Endothelial cell of umbilical vein (primary cell): Measurements from ENCODE around the gene JADE1. TPM values are rescaled to one million over a fixed set of nuclear protein-coding genes. Genes with fewer than 3 reads are reported as not detected.

Experiments used
- BruUV-seq: library from RNA; stranded (reverse); fragments of 400-500 nt; replicated peaks from 2 replicates; lab custom pipeline; 2021; lab: Mats Ljungman, UMichigan
- CTCF ChIA-PET: fragments of 300-600, 350-600 bp; sonication (Branson Sonifier 250); formaldehyde crosslinking; loops from one replicate; lab custom pipeline; 2021; ENCODE audit warnings: antibody characterized with exemption, inconsistent platforms; lab: Charles Lee
- POLR2A ChIA-PET: fragments of 300-600, 350-600 bp; sonication (Branson Sonifier 250); formaldehyde crosslinking; loops from one replicate; lab custom pipeline; 2021; ENCODE audit warnings: antibody characterized with exemption, inconsistent platforms; lab: Charles Lee
- DNase-seq: peaks from one replicate; pipeline ENCODE4 v3.0.0-alpha.2; 2011; ENCODE audit warnings: low read depth, low spot score
- FAIRE-seq: peaks from 2 replicates; lab custom pipeline; 2011; peaks lifted over from hg19 to GRCh38; lab: Jason Lieb, UNC
- H2AFZ ChIP-seq: 2 replicates; pipeline ENCODE4 v1.6.0; 2012; ENCODE audit warnings: low read depth, low read length, control low read depth, inconsistent platforms
- H3K27ac ChIP-seq: 2 replicates; pipeline ENCODE4 v1.5.1; 2011; ENCODE audit warnings: low read depth, mild to moderate bottlenecking, control low read depth, low read length, moderate library complexity; ENCODE audit not compliant: insufficient read depth
- H3K27me3 ChIP-seq, 2 experiments: 2 replicates each; pipeline versions ENCODE4 v1.6.0 to v1.6.1; 2011; ENCODE audit warnings: low read length in 2 of 2, mixed read lengths in 1 of 2; ENCODE audit not compliant: control insufficient read depth in 2 of 2, insufficient read depth in 2 of 2
- H3K36me3 ChIP-seq, 2 experiments: 2 replicates in 1 of 2; 3 replicates in 1 of 2; pipeline ENCODE4 v1.5.1; 2011; ENCODE audit warnings: low read length in 2 of 2, mild to moderate bottlenecking in 1 of 2, moderate library complexity in 1 of 2; ENCODE audit not compliant: control insufficient read depth in 2 of 2, insufficient read depth in 2 of 2; ENCODE audit errors: extremely low read depth in 1 of 2
- H3K4me1 ChIP-seq: 3 replicates; pipeline ENCODE4 v1.5.1; 2011; ENCODE audit warnings: mild to moderate bottlenecking, low read length; ENCODE audit not compliant: control insufficient read depth, insufficient read depth; ENCODE audit errors: extremely low read depth
- H3K4me2 ChIP-seq: 2 replicates; pipeline ENCODE4 v1.6.1; 2011; ENCODE audit warnings: low read length, control low read depth, mixed read lengths; ENCODE audit not compliant: insufficient read depth
- H3K4me3 ChIP-seq, 3 experiments: fragments of 200-600 bp in 1 of 3; sonication (generic), shearing (Covaris generic) in 1 of 3; replicated peaks in 1 of 3; 2 replicates each; pipeline ENCODE4 v1.5.1; 2011 to 2016; ENCODE audit warnings: control low read depth in 3 of 3, low read length in 3 of 3, mild to moderate bottlenecking in 2 of 3, inconsistent platforms in 1 of 3, low read depth in 1 of 3, moderate library complexity in 1 of 3; ENCODE audit not compliant: insufficient read depth in 1 of 3
- H3K79me2 ChIP-seq: 2 replicates; pipeline ENCODE4 v1.6.0; 2012; ENCODE audit warnings: low read length, inconsistent platforms; ENCODE audit not compliant: control insufficient read depth, insufficient read depth
- H3K9ac ChIP-seq: replicated peaks from 2 replicates; pipeline ENCODE3; 2011; ENCODE audit warnings: low read length, control low read depth; ENCODE audit not compliant: insufficient read depth; ENCODE audit errors: extremely low read depth
- H3K9me1 ChIP-seq: replicated peaks from 3 replicates; pipeline ENCODE4 v1.6.0; 2011; ENCODE audit warnings: mild to moderate bottlenecking, low read length; ENCODE audit not compliant: control insufficient read depth, insufficient read depth; ENCODE audit errors: extremely low read depth
- H3K9me3 ChIP-seq: replicated peaks from 2 replicates; pipeline ENCODE4 v1.5.1; 2012; ENCODE audit warnings: low read length, inconsistent platforms; ENCODE audit not compliant: control insufficient read depth, insufficient read depth
- H4K20me1 ChIP-seq: replicated peaks from 2 replicates; pipeline ENCODE3; 2011; ENCODE audit warnings: mild to moderate bottlenecking, low read length; ENCODE audit not compliant: control insufficient read depth, insufficient read depth; ENCODE audit errors: extremely low read depth
- CTCF ChIP-seq, 2 donors: IDR thresholded peaks; 1 replicate in 1 of 2; 2 replicates in 1 of 2; pipeline ENCODE4 v1.5.1; 2011; ENCODE audit warnings: low read length in 2 of 2, mild to moderate bottlenecking in 2 of 2, moderate library complexity in 2 of 2, control low read depth in 1 of 2, inconsistent platforms in 1 of 2, low read depth in 1 of 2; ENCODE audit not compliant: insufficient read depth in 1 of 2; ENCODE audit errors: extremely low read depth in 1 of 2
- EZH2 ChIP-seq: IDR thresholded peaks from 2 replicates; pipeline ENCODE4 v1.6.1; 2012; ENCODE audit warnings: borderline replicate concordance, low read depth, mild to moderate bottlenecking, moderate library complexity, low read length, inconsistent platforms; ENCODE audit not compliant: severe bottlenecking
- GATA2 ChIP-seq: IDR thresholded peaks from 2 replicates; pipeline ENCODE4 v1.7.0; 2011; ENCODE audit warnings: low read depth, mild to moderate bottlenecking, moderate library complexity, mixed read lengths, low read length; ENCODE audit not compliant: insufficient read length, insufficient read depth
- JUN ChIP-seq: IDR thresholded peaks from 2 replicates; pipeline ENCODE4 v1.6.1; 2011; ENCODE audit warnings: borderline replicate concordance, low read depth; ENCODE audit not compliant: insufficient read length, insufficient read depth
- MAX ChIP-seq: IDR thresholded peaks from 2 replicates; pipeline ENCODE4 v1.6.1; 2011; ENCODE audit not compliant: insufficient read depth, insufficient read length
- MYC ChIP-seq: IDR thresholded peaks from one replicate; pipeline ENCODE4 v1.6.1; 2011; ENCODE audit warnings: mild to moderate bottlenecking, low read depth, low read length
- POLR2A ChIP-seq: IDR thresholded peaks from 2 replicates; pipeline ENCODE4 v1.6.1; 2012; ENCODE audit warnings: low read depth, mild to moderate bottlenecking, control low read depth, low read length
- dilution Hi-C: fragments of 300-500 bp; cut with MboI; formaldehyde crosslinking; loops from one replicate; pipeline ENCODE4 v1.15.0; 2019; ENCODE audit warnings: low sequenced_read_pairs; ENCODE audit not compliant: extremely low pct_ligation_motif_present
- intact Hi-C: fragments of 100-400 bp; cut with micrococcal nuclease; formaldehyde crosslinking; loops from one replicate; pipeline ENCODE4 v1.10.0; 2022
- polyA plus RNA-seq, 4 experiments: library from polyadenylated mRNA; depleted of rRNA in 3 of 4; stranded (reverse) in 3 of 4; unstranded in 1 of 4; fragments of >200 nt; gene quantifications; 2 replicates each; pipeline versions ENCODE4 v1.2.1 to v1.2.3, GENCODE V29; 2011 to 2012; ENCODE audit warnings: missing spikeins in 1 of 4
- total RNA-seq: library from RNA; stranded (reverse); gene quantifications from 2 replicates; pipeline ENCODE4 v1.2.3, GENCODE V29; 2021

Gene JADE1
- total and polyA plus RNA-seq, 2 donors (not counting 3 experiments of a cell fraction or from before 2014, with no cell fraction given), result 13.6 to 45.6 TPM

- no peak overlapping the region for H3K27ac ChIP-seq
- no peaks in the 10 kb centered on the region for H3K9me1 ChIP-seq
- no peak for FAIRE-seq
- H4K20me1 ChIP-seq, result no peaks in the 10 kb centered on the region
- ChIA-PET CTCF (interaction anchor here (1.7 kb wide), 1 partner anchor 10 kb away, joined by 7 read pairs; no protein-coding TSS in a partner anchor), POLR2A (no interaction called here)
- H3K9ac ChIP-seq, result no peak overlapping the region
- H3K4me3 ChIP-seq, result no peak overlapping the region
- H3K4me1 ChIP-seq, result peaks cover 9% of the 10 kb centered on the region
- H3K4me2 ChIP-seq, result no peak overlapping the region
- no TSS peak for BruUV-seq
- no peak overlapping the region for H2AFZ ChIP-seq
- no peak for TF ChIP-seq CTCF (IDR thresholded peaks at IDR 0.05; ENCODE audit: extremely low read depth in 1 of 2, insufficient read depth in 1 of 2, low read depth in 1 of 2, low read length in 2 of 2)
- TF ChIP-seq JUN, result no peak
- no peak for TF ChIP-seq GATA2
- no peak for TF ChIP-seq MAX
- no peak for TF ChIP-seq MYC
- TF ChIP-seq EZH2, result no peak
- TF ChIP-seq POLR2A, result no peak
- H3K9me3 ChIP-seq, result no peaks in the 10 kb centered on the region
- intact Hi-C loops (no loop called here), dilution Hi-C loops (no loop called here)
- peaks cover 0 to 4% of the 10 kb centered on the region in 2 experiments for H3K36me3 ChIP-seq
- peaks cover 94% of the 10 kb centered on the region for H3K79me2 ChIP-seq
- DNase-seq, result no peak
- no peaks in the 10 kb centered on the region for H3K27me3 ChIP-seq
Observed at GRCh38 chr4:128820671-128821070, 11.2 kb downstream of the JADE1 start.
